Hematopoietic multipotent progenitor cell treated with erythropoietin and hydrocortisone succinate and interleukin-3 and kit ligand, for 15 days (in vitro differentiated cells): Measurements from ENCODE around the gene CXXC5.

Experiments used
- DNase-seq: peaks from one replicate; pipeline ENCODE4 v3.0.0-alpha.2; 2015; ENCODE audit warnings: low spot score

CXXC5 gene

GRCh38 chr5:139666551-139666950 is 18.4 kb downstream of the CXXC5 start:
- no peak for DNase-seq

GRCh38 chr5:139667001-139667729 is 19.0 kb downstream of the CXXC5 start:
- no peak for DNase-seq

GRCh38 chr5:139667730-139668063 is 19.5 kb downstream of the CXXC5 start:
- DNase-seq = peak; percentile 22

GRCh38 chr5:139668064-139668880 is 20.1 kb downstream of the CXXC5 start:
- DNase-seq = peak; percentile 67

- DNase-seq = no peak
Observed at GRCh38 chr5:139668924-139669661, 20.9 kb downstream of the CXXC5 start.

- peak; percentile 81 for DNase-seq
Observed at GRCh38 chr5:139669662-139670368, 21.7 kb downstream of the CXXC5 start.

- peak; percentile 68 for DNase-seq
Observed at GRCh38 chr5:139670369-139671095, 22.4 kb downstream of the CXXC5 start.

GRCh38 chr5:139671096-139671841 is 23.1 kb downstream of the CXXC5 start:
- no peak for DNase-seq

- no peak for DNase-seq
Observed at GRCh38 chr5:139675213-139675612, 27.1 kb downstream of the CXXC5 start.

GRCh38 chr5:139675825-139676224 is 27.7 kb downstream of the CXXC5 start:
- DNase-seq = no peak

- no peak for DNase-seq
Observed at GRCh38 chr5:139676406-139676805, 28.3 kb downstream of the CXXC5 start.

- no peak for DNase-seq
Observed at GRCh38 chr5:139676951-139677735, 29.0 kb downstream of the CXXC5 start.

- DNase-seq = no peak
Observed at GRCh38 chr5:139677736-139678613, 29.8 kb downstream of the CXXC5 start.

GRCh38 chr5:139678751-139679750 is 30.9 kb downstream of the CXXC5 start:
- no peak for DNase-seq

GRCh38 chr5:139680368-139681111 is 32.4 kb downstream of the CXXC5 start:
- no peak for DNase-seq

- DNase-seq = no peak
Observed at GRCh38 chr5:139681112-139681458, 32.9 kb downstream of the CXXC5 start.

GRCh38 chr5:139681466-139681865 is 33.3 kb downstream of the CXXC5 start:
- no peak for DNase-seq
